Left cardiac atrium (tissue), 4 donors: ENCODE data around the gene PCBP4. TPM values are rescaled to one million over a fixed set of nuclear protein-coding genes. Genes with fewer than 3 reads are reported as not detected.
"Not testable (repeated sequence)": the region's sequence is repeated elsewhere in the genome, so short reads cannot be mapped to it uniquely, and the experiment has no call there.

Source experiments
- ATAC-seq, 2 donors: fragments of 200-7000 bp; cut with Tn5 transposase; one replicate each; pipeline ENCODE4 v1.9.1; 2020; ENCODE audit warnings: mild to moderate bottlenecking in 2 of 2, moderate library complexity in 2 of 2
- DNase-seq: peaks from one replicate; pipeline ENCODE4 v3.0.0-alpha.2; 2020
- intact Hi-C, 2 donors: fragments of 100-400 bp; cut with DNase I; formaldehyde crosslinking; loops; one replicate each; pipeline versions ENCODE4 v1.14.1 to v1.15.1; 2022 to 2023
- total RNA-seq, 2 donors: library from RNA; stranded (reverse); fragmentation: NEBNext Ultra II Directional; extraction: Animal tissue kit (Norgen Biotek cat#: 25700); gene quantifications; one replicate each; pipeline ENCODE4 v1.2.1, GENCODE V29; 2021
- donor health status: DM: no; HTN: yes; CAD: no.
- donor health status: DM: no; HTN: yes; CAD: no; lungs with severe emphysema.
- donor health status: DM: yes; HTN: yes; CAD: no.
- donor health status: Dilated cardiomyopathy.

Gene PCBP4
- total RNA-seq, 2 donors from 2014 or later, result 49.1 to 68.3 TPM

GRCh38 chr3:51997935-51998596, 30.8 kb upstream of the PCBP4 start:
- no peak for DNase-seq
- intact Hi-C loops, result no loop called here
- no peak for ATAC-seq

DNA sequence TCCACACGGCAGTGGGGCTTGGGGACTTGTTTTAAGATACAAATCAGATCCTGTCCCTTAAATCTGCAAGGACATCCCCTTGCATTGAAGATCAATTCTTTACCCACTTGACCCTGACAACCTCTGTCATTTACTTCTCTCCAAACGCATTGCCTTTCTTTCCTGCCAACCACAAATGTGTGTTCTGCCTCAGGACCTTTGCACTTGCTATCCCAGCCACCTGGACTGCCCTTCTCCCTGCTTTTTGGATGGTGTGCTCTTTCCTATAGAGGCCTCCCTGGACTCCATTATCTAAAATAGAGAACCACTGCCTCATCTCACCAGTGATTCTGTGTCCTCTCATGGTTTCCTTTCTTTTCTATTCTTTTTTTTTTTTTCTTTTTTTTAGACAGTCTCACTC, 29.9 kb upstream of the PCBP4 start:
- intact Hi-C loops, result no loop called here
- DNase-seq (no peak), ATAC-seq (no peak)

GRCh38 chr3:51995346-51996163, 28.3 kb upstream of the PCBP4 start, which contains the start of gene RPL29:
TSS of gene RPL29 (minus strand) at chr3:51995895. CDS start at chr3:51995461, 434 bp downstream.
- ATAC-seq (peak; percentile 93 to 96), DNase-seq (peak; percentile 90)
- intact Hi-C loops, result no loop called here

DNA sequence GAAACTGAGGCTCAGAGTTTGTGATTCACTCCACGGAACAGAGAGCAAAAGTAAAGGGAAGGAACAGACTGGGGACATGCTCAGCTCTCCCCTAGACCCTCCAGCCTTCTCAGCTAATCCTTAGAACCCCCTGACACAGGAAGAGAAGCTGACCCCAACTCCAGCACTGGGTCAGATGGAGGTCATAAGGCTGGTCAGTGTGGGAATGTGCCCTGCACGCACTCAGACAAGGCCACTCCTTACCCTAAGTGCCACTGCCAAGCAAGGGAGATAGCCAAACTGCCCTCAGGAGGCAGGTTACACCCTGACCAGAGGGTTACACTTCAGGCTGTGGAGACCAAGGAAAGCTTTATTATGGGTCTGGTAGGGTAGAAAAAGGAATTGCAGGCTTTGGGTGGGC, 27.3 kb upstream of the PCBP4 start:
- intact Hi-C loops, result no loop called here
- DNase-seq (no peak), ATAC-seq (no peak)

DNA sequence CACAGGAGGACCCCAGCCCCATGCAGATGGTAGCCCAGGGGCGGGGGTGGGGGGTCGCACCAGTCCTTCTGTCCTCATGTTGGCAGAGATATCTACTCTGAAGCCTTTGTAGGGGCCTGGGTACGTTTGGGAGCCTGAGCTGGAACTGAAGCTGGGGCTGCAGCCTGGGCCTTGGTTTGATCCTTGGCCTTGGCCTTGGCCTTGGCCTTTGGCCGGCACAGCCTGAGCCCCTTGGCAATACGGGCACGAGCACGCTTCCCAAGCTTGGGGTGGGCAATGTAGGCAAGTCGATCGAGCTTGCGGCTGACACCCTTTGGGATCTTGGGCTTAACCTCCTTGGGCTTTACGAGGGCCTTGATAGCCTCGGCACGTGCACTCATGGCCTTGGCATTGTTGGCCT, 26.4 kb upstream of the PCBP4 start:
- intact Hi-C loops, DNase-seq, ATAC-seq: not testable (repeated sequence)

- ATAC-seq (no peak), DNase-seq (no peak)
- intact Hi-C loops, result no loop called here
Measured at GRCh38 chr3:51992017-51992682, 24.9 kb upstream of the PCBP4 start.

- intact Hi-C loops, DNase-seq, ATAC-seq: not testable (repeated sequence)
Measured at GRCh38 chr3:51990501-51990971, 23.3 kb upstream of the PCBP4 start.

GRCh38 chr3:51988286-51989146, 21.3 kb upstream of the PCBP4 start:
- no peak for DNase-seq
- intact Hi-C loops, result no loop called here
- ATAC-seq, result no peak

DNA sequence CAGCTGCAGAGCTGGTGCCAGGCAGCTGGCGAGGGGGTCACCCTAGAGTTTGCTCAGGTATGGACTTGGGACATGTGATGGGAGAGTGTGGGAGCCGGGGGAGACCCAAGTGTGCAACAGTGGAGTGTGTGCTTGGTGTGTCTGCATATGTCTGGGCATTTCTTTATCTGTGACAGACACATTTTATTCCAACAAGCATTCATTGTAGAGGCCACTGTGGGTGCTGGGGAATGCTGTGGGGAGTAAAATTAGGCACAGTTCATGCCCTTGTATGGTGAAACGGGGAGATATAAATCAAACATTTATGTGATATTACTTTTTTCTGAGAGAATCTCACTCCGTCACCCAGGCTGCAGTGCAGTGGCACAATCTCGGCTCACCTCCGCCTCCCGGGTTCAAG, 20.3 kb upstream of the PCBP4 start:
- no peak for DNase-seq
- intact Hi-C loops, result no loop called here
- no peak for ATAC-seq

- no peak for DNase-seq
- intact Hi-C loops, result no loop called here
- no peak for ATAC-seq
Measured at GRCh38 chr3:51986010-51986947, 19.0 kb upstream of the PCBP4 start.

DNA sequence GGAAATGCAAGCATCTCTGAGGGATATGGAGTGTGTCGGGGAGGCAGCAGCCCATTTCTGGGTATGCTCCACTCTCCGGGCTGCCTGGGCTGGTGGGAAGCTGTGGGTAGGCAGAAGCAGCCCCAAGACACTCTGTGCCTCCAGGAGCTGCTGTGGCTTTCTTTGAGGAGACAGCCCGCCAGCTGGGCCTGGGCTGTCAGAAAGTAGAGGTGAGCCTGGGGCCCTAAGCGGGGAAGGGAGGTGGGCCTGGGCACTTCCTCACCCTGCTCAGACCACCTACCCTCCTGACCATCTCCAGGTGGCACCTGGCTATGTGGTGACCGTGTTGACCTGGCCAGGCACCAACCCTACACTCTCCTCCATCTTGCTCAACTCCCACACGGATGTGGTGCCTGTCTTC, 17.8 kb upstream of the PCBP4 start:
- no peak for DNase-seq
- intact Hi-C loops, result no loop called here
- ATAC-seq, result no peak

DNA sequence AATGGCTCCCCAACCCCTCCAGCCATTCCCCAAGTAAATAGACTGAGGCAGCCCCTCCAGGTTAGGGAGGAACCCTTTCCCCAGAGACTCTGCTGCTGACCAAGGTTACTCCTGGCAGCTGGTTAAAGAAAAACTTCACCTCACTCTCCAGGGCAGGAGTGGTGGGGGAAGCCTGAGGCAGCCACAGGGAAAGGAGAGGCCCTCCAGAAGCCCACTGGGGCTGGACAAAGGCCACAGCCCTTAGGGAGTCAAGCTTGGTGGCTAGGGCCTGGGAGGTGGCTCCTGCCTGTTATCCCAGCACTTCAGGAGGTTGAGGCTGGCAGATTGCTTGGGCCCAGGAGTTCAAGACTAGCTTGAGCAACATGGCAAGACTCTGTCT, 17.0 kb upstream of the PCBP4 start:
- DNase-seq (no peak), ATAC-seq (no peak)
- intact Hi-C loops, result no loop called here

- ATAC-seq (no peak), DNase-seq (no peak)
- intact Hi-C loops, result no loop called here
Measured at GRCh38 chr3:51983578-51984268, 16.5 kb upstream of the PCBP4 start.

DNA sequence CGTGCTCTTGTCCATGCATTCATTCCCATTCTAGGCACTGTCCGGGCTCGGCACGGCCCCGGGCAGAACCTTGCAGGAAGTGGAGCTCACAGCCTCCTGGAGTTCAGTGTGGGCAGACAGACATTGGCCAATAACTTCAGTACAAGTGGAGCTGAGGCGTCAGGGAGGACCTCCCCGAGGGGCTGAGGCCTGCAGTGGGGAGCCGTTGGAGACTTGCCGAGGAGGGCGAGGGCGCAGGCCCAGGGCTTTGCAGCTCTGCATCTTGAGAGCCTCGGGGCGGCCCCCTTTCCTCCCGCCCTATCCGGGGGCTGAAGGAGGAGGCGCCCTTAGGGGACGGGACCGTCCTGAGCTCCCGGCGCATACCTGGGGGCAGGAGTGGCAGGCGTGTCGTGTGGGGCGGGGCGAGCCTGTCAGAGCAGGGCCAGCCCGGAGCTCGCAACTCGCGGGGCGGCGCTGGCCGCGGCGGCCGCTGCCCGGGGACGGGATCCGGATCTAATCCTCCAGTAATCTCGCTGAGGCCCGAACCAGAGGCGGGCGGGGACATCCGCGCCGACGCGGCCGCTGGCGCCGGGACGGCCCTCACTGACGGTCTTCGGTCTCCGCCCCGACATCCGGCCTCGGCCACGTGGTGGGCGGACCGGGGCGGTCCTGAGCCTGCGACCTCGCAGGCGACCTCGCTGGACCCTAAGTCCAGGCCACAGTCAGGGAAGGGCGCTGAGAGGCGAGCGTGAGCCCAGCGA, 15.8 kb upstream of the PCBP4 start, which contains the start of gene ACY1:
Gene ACY1 (plus strand): TSS at position 698 of the 740 bp plus-strand sequence. CDS start 530 bp downstream, outside the sequence.
- peak; percentile 93 for DNase-seq
- peak; percentile 94 to 96 for ATAC-seq
- intact Hi-C loops, result no loop called here

DNA sequence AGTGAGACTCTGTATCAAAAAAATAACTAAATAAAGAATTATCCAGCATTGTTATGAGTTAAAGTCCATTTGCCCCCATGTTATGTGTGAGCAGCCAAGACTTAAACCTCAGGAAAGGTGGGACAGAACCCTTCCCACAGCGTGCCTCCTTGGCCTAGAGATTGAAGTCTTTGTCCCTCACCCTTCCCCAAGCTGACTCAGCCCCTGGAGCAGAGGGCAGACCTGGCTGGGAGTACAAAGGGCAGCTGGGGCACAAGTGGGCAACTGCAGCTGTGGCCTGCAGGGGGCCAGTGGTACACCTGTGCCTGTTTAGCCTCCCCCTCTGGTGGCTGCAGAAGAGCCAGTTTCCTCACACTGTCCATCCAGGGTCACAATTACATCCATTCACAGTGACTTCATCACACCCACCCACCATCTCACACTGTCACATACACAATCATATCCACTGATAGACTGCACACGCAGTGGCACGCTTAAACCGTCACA, 15.1 kb upstream of the PCBP4 start:
- ATAC-seq, result peak; percentile 1 to 16
- no peak for DNase-seq
- intact Hi-C loops, result no loop called here

- intact Hi-C loops, result no loop called here
- no peak for ATAC-seq
- no peak for DNase-seq
Measured at GRCh38 chr3:51980253-51980652, 13.0 kb upstream of the PCBP4 start.

GRCh38 chr3:51978143-51978502, 10.9 kb upstream of the PCBP4 start:
- intact Hi-C loops, result no loop called here
- DNase-seq (no peak), ATAC-seq (no peak)
